Activated CD4-positive, alpha-beta T cell treated with anti-CD3 and anti-CD28 coated beads, Interleukin-2, amount 50 U/mL, for 1 hour (primary cell): Measurements from ENCODE around the gene ALKAL2.

ENCODE experiments used
- DNase-seq: peaks from one replicate; pipeline ENCODE4 v3.0.0-alpha.2; 2020

Gene ALKAL2

GRCh38 chr2:269356-270030 lies 18.4 kb downstream of the ALKAL2 start:
- DNase-seq = no peak

GRCh38 chr2:268323-268722 lies 19.6 kb downstream of the ALKAL2 start:
- no peak for DNase-seq

- peak; percentile 93 for DNase-seq
Observed at GRCh38 chr2:264493-265468, 23.1 kb downstream of the ALKAL2 start, which contains the start of gene ACP1. TSS of gene ACP1 (plus strand) at chr2:264947. CDS start at chr2:264965, 18 bp downstream.

GRCh38 chr2:263774-264492 lies 24.0 kb downstream of the ALKAL2 start, which contains the start of gene SH3YL1:
TSS of gene SH3YL1 (minus strand) at chr2:264032. CDS start at chr2:263984, 48 bp downstream.
- peak; percentile 62 for DNase-seq

- no peak for DNase-seq
Observed at GRCh38 chr2:263022-263738, 24.7 kb downstream of the ALKAL2 start.

- no peak for DNase-seq
Observed at GRCh38 chr2:262117-262516, 25.8 kb downstream of the ALKAL2 start.

- no peak for DNase-seq
Observed at GRCh38 chr2:260507-261161, 27.3 kb downstream of the ALKAL2 start.

GRCh38 chr2:259789-260331 lies 28.0 kb downstream of the ALKAL2 start:
- no peak for DNase-seq

- DNase-seq = no peak
Observed at GRCh38 chr2:258933-259332, 29.0 kb downstream of the ALKAL2 start.

GRCh38 chr2:257842-258241 lies 30.0 kb downstream of the ALKAL2 start:
- no peak for DNase-seq

GRCh38 chr2:257429-257828 lies 30.5 kb downstream of the ALKAL2 start:
- DNase-seq = no peak

- no peak for DNase-seq
Observed at GRCh38 chr2:256094-256493, 31.8 kb downstream of the ALKAL2 start.

GRCh38 chr2:255195-255594 lies 32.7 kb downstream of the ALKAL2 start:
- no peak for DNase-seq

- no peak for DNase-seq
Observed at GRCh38 chr2:254241-254640, 33.6 kb downstream of the ALKAL2 start.

GRCh38 chr2:253202-253638 lies 34.7 kb downstream of the ALKAL2 start:
- DNase-seq = no peak

- no peak for DNase-seq
Observed at GRCh38 chr2:252001-252602, 35.8 kb downstream of the ALKAL2 start.

- no peak for DNase-seq
Observed at GRCh38 chr2:249538-250042, 38.3 kb downstream of the ALKAL2 start.

- DNase-seq = no peak
Observed at GRCh38 chr2:248724-249123, 39.2 kb downstream of the ALKAL2 start.

- no peak for DNase-seq
Observed at GRCh38 chr2:246489-247144, 41.3 kb downstream of the ALKAL2 start.

- DNase-seq = no peak
Observed at GRCh38 chr2:244547-244946, 43.3 kb downstream of the ALKAL2 start.
